Measurements from ENCODE around the gene CAND1. TPM values are rescaled to one million over a fixed set of nuclear protein-coding genes. Genes with fewer than 3 reads are reported as not detected.

CAND1 gene
- total and polyA plus RNA-seq, 10 donors: 14.1 to 111 (median 82.0) TPM

GRCh38 chr12:67287311-67287710, 18.2 kb downstream of the CAND1 start:
- no peaks in the 10 kb centered on the region for H3K9me3 ChIP-seq
- no peak overlapping the region for H3K27ac ChIP-seq
- H3K27me3 ChIP-seq (replicated peaks in 1 of 7): no peaks in the 10 kb centered on the region
- TF ChIP-seq POLR2AphosphoS5 (IDR thresholded peaks at IDR 0.05): no peak
- TF ChIP-seq POLR2A (IDR thresholded peaks at IDR 0.05): no peak
- no peak for TF ChIP-seq CTCF (IDR thresholded peaks at IDR 0.05 in 8 of 11, conservative IDR thresholded peaks at IDR 0.05 in 3 of 11)
- peaks cover 0 to 33% (median 2%) of the 10 kb centered on the region in 6 donors for H3K4me1 ChIP-seq
- H3K36me3 ChIP-seq: peaks cover 0 to 64% (median 8%) of the 10 kb centered on the region in 6 donors
- WGBS, 5 donors: 86 to 94% (median 93%) methylated on average over 5 of the region's 5 CpGs
- H3K4me3 ChIP-seq: no peak overlapping the region
- DNase-seq: no peak
- intact Hi-C loops (cut with DNase I; ENCODE audit: low total_unique reads): no loop called here

- H3K27me3 ChIP-seq (replicated peaks in 1 of 7): no peaks in the 10 kb centered on the region
- H3K4me1 ChIP-seq: peaks cover 0 to 38% (median 2%) of the 10 kb centered on the region in 6 donors
- 83 to 94% (median 91%) methylated on average over 2 of the region's 2 CpGs for WGBS, 5 donors
- peaks cover 0 to 62% (median 1%) of the 10 kb centered on the region in 6 donors for H3K36me3 ChIP-seq
- H3K9me3 ChIP-seq: no peaks in the 10 kb centered on the region
- TF ChIP-seq CTCF (IDR thresholded peaks at IDR 0.05 in 8 of 11, conservative IDR thresholded peaks at IDR 0.05 in 3 of 11) (no peak), POLR2A (IDR thresholded peaks at IDR 0.05) (no peak), POLR2AphosphoS5 (IDR thresholded peaks at IDR 0.05) (no peak)
- H3K4me3 ChIP-seq: no peak overlapping the region
- no peak for DNase-seq
- intact Hi-C loops (cut with DNase I; ENCODE audit: low total_unique reads): no loop called here
- H3K27ac ChIP-seq: no peak overlapping the region
Measured at GRCh38 chr12:67288561-67288960, 19.4 kb downstream of the CAND1 start.

GRCh38 chr12:67290378-67290777, 21.2 kb downstream of the CAND1 start:
- Histone ChIP-seq H3K27ac (no peak overlapping the region), H3K36me3 (peaks cover 0 to 64% (median 6%) of the 10 kb centered on the region in 6 donors), H3K4me3 (no peak overlapping the region), H3K9me3 (no peaks in the 10 kb centered on the region), H3K4me1 (peaks cover 0 to 36% (median 2%) of the 10 kb centered on the region in 6 donors), H3K27me3 (replicated peaks in 1 of 7) (no peaks in the 10 kb centered on the region)
- intact Hi-C loops (cut with DNase I; ENCODE audit: low total_unique reads): no loop called here
- TF ChIP-seq POLR2A (IDR thresholded peaks at IDR 0.05) (no peak), CTCF (IDR thresholded peaks at IDR 0.05 in 8 of 11, conservative IDR thresholded peaks at IDR 0.05 in 3 of 11) (no peak), POLR2AphosphoS5 (IDR thresholded peaks at IDR 0.05) (no peak)
- no peak for DNase-seq
- WGBS, 5 donors: 93 to 100% (median 97%) methylated on average over 2 of the region's 2 CpGs

GRCh38 chr12:67299526-67299925, 30.4 kb downstream of the CAND1 start:
- no peak overlapping the region for H3K27ac ChIP-seq
- peaks cover 3 to 99% (median 51%) of the 10 kb centered on the region in 6 donors for H3K36me3 ChIP-seq
- DNase-seq: no peak
- TF ChIP-seq POLR2AphosphoS5 (IDR thresholded peaks at IDR 0.05) (no peak), POLR2A (IDR thresholded peaks at IDR 0.05) (no peak), CTCF (IDR thresholded peaks at IDR 0.05 in 8 of 11, conservative IDR thresholded peaks at IDR 0.05 in 3 of 11) (no peak)
- H3K27me3 ChIP-seq (replicated peaks in 1 of 7): no peaks in the 10 kb centered on the region
- WGBS, 5 donors: 87 to 95% (median 91%) methylated on average over 2 of the region's 2 CpGs
- H3K9me3 ChIP-seq: no peaks in the 10 kb centered on the region
- intact Hi-C loops (cut with DNase I; ENCODE audit: low total_unique reads): no loop called here
- no peaks in the 10 kb centered on the region for H3K4me1 ChIP-seq
- H3K4me3 ChIP-seq: no peak overlapping the region

Measured in spleen (tissue), 11 donors.